Subcutaneous adipose tissue (tissue), 4 donors: ENCODE results near the gene DPF3. TPM values are rescaled to one million over a fixed set of nuclear protein-coding genes. Genes with fewer than 3 reads are reported as not detected.

Experiments
- CTCF ChIP-seq: fragments of 450-650 bp; IDR thresholded peaks from one replicate; pipeline ENCODE4 v1.5.1; 2016; ENCODE audit warnings: low read depth, mild to moderate bottlenecking, control low read depth, antibody characterized with exemption, moderate library complexity
- total RNA-seq, 4 donors: library from RNA; depleted of rRNA; stranded (reverse); fragments of >200 nt; gene quantifications; one replicate each; pipeline ENCODE4 v1.1.0, GENCODE V29; 2016

Gene DPF3
- total RNA-seq, 4 donors from 2014 or later, result 0.33 to 6.8 TPM; not detected in 2

GRCh38 chr14:72904218-72904617 is 10.3 kb upstream of the DPF3 start:
- TF ChIP-seq CTCF, result no peak

- no peak for TF ChIP-seq CTCF
Observed at GRCh38 chr14:72903716-72904115, 9.8 kb upstream of the DPF3 start.

- TF ChIP-seq CTCF, result no peak
Observed at GRCh38 chr14:72902801-72903530, 9.1 kb upstream of the DPF3 start.

- TF ChIP-seq CTCF, result no peak
Observed at GRCh38 chr14:72901361-72901760, 7.5 kb upstream of the DPF3 start.

- TF ChIP-seq CTCF, result no peak
Observed at GRCh38 chr14:72898448-72898847, 4.5 kb upstream of the DPF3 start.

GRCh38 chr14:72894623-72895378 is 900 bp upstream of the DPF3 start:
- no peak for TF ChIP-seq CTCF

- no peak for TF ChIP-seq CTCF
Observed at GRCh38 chr14:72894323-72894622, 372 bp upstream of the DPF3 start.
